ENCODE measurements around the gene CHST11. TPM values are rescaled to one million over a fixed set of nuclear protein-coding genes. Genes with fewer than 3 reads are reported as not detected.

The CHST11 gene
- total RNA-seq, 1 experiment from 2014 or later, result 6.7 TPM

DNA sequence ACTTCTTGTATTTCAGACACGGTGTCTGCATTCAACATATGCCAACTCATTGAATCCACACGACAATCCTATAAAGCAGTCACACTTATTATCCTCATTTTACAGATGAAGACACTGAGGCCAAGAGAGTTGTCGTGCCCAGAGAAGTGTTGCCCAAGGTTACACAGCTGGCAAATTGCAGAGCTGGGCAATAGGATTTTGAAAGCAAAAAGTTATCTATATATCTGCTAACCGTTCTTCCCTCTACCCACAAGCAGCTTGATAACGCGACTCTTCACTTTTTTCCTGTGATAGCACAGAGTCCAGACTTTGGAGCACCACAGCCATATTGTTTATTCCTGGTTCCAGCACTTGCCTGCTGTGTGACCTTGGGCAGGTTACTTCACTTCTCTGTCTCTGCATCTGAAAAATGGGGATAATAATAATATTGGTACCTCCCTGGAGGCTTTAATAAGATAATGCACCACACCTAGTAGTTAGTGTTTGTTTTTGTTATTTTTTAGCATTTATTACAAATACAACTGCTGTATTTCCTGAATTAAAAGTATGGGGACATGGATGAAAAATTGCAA lies 82.2 kb downstream of the CHST11 start:
- H3K27me3 Mint-ChIP-seq (ENCODE audit: low read depth), result peaks cover 16% of the 10 kb centered on the region
- H3K4me1 Mint-ChIP-seq, result peaks cover 28 to 29% of the 10 kb centered on the region in 2 experiments
- Histone ChIP-seq H4K91ac (ENCODE audit: insufficient read length, low read depth, low read length) (no peak overlapping the region), H4K8ac (replicated peaks; ENCODE audit: insufficient read length, low read depth, low read length) (no peak overlapping the region), H3K9ac (ENCODE audit: extremely low read depth, insufficient read length, low read length) (no peak overlapping the region), H2BK15ac (ENCODE audit: low read depth, low read length) (no peak overlapping the region), H3K14ac (ENCODE audit: insufficient read depth, low read length) (no peak overlapping the region), H2AK5ac (ENCODE audit: insufficient read length, low read length) (no peak overlapping the region), H3K23ac (ENCODE audit: insufficient read length, low read depth, low read length) (no peak overlapping the region), H3K23me2 (ENCODE audit: insufficient read length, low read depth, low read length, poor library complexity, severe bottlenecking) (no peaks in the 10 kb centered on the region), H2BK12ac (ENCODE audit: insufficient read length, low read depth, low read length) (no peak overlapping the region), H2AFZ (ENCODE audit: low read length) (no peak overlapping the region), H3K18ac (ENCODE audit: insufficient read length, low read depth, low read length) (no peak overlapping the region), H2BK5ac (ENCODE audit: insufficient read length, low read length) (no peak overlapping the region), H3K4me1 (ENCODE audit: insufficient read depth, low read length) (peaks cover 12% of the 10 kb centered on the region; the same call in 1 of the 2 replicates), H3K27ac (ENCODE audit: insufficient read length, low read depth, low read length) (no peak overlapping the region), H3K27me3 (ENCODE audit: insufficient read depth, low read length) (no peaks in the 10 kb centered on the region), H2BK20ac (ENCODE audit: low read depth, low read length, poor library complexity, severe bottlenecking) (no peak overlapping the region), H4K20me1 (ENCODE audit: control insufficient read depth, insufficient read depth, insufficient read length) (no peaks in the 10 kb centered on the region), H2BK120ac (ENCODE audit: low read depth, low read length, poor library complexity, severe bottlenecking) (no peak overlapping the region), H3K4me2 (ENCODE audit: insufficient read depth, insufficient read length, low read length) (no peak overlapping the region), H3K79me2 (ENCODE audit: insufficient read depth, low read length) (no peaks in the 10 kb centered on the region; the same call in 1 of the 2 replicates), H3K79me1 (ENCODE audit: insufficient read depth, low read depth, low read length, poor library complexity, severe bottlenecking) (no peaks in the 10 kb centered on the region), H3T11ph (ENCODE audit: low read length) (no peak overlapping the region), H4K5ac (ENCODE audit: insufficient read length, low read depth, low read length) (no peak overlapping the region), H3K56ac (ENCODE audit: insufficient read length, low read depth, low read length) (no peak overlapping the region), H3K4ac (ENCODE audit: low read depth, low read length) (no peak overlapping the region), H3K9me3 (ENCODE audit: control insufficient read depth, low read depth, low read length) (no peaks in the 10 kb centered on the region)
- no peak overlapping the region for H3K27ac Mint-ChIP-seq
- H3K4me3 Mint-ChIP-seq, result no peak overlapping the region
- DNase-seq, result no peak
- no CpG with 5 or more reads among the region's 6 CpGs for WGBS (ENCODE audit: extremely low coverage, insufficient read length, low lambda C conversion rate)
- no peak for TF ChIP-seq CTCF (conservative IDR thresholded peaks at IDR 0.05)
- peaks cover 0 to 6% (median 3%) of the 10 kb centered on the region in 3 experiments; a peak in 1 of 7 replicates for H3K36me3 Mint-ChIP-seq (ENCODE audit: insufficient read depth in 1 of 3, low read depth in 3 of 3)
- H3K9me3 Mint-ChIP-seq, result no peaks in the 10 kb centered on the region
